ENCODE measurements around the gene LYST.
"Not testable (repeated sequence)": the region's sequence is repeated elsewhere in the genome, so short reads cannot be mapped to it uniquely, and the experiment has no call there.

LYST gene

GRCh38 chr1:235851939-235852338, 14.8 kb downstream of the LYST start:
- TF ChIP-seq SP1 (IDR thresholded peaks at IDR 0.05) = no peak
- TF ChIP-seq ARNT (IDR thresholded peaks at IDR 0.05) = no peak
- no peak for TF ChIP-seq PKNOX1 (IDR thresholded peaks at IDR 0.05)
- no peak for TF ChIP-seq L3MBTL2 (conservative IDR thresholded peaks at IDR 0.05)
- no peak for TF ChIP-seq NFRKB (IDR thresholded peaks at IDR 0.05)
- no peak for TF ChIP-seq LEF1 (IDR thresholded peaks at IDR 0.05; ENCODE audit: borderline replicate concordance)
- TF ChIP-seq ELF4 (IDR thresholded peaks at IDR 0.05) = no peak
- no peak for TF ChIP-seq TARDBP (IDR thresholded peaks at IDR 0.05)
- no peak for TF ChIP-seq FOXA1 (IDR thresholded peaks at IDR 0.05)
- TF ChIP-seq BHLHE40 (IDR thresholded peaks at IDR 0.05; ENCODE audit: borderline replicate concordance) = no peak
- TF ChIP-seq SUZ12 (IDR thresholded peaks at IDR 0.05) = no peak
- no peak for TF ChIP-seq CTBP1 (IDR thresholded peaks at IDR 0.05; ENCODE audit: borderline replicate concordance)
- TF ChIP-seq FOXM1 (IDR thresholded peaks at IDR 0.05; ENCODE audit: borderline replicate concordance) = no peak
- no peak for TF ChIP-seq ZNF384 (IDR thresholded peaks at IDR 0.05)
- TF ChIP-seq HDGF (IDR thresholded peaks at IDR 0.05; ENCODE audit: borderline replicate concordance) = no peak
- no peak for TF ChIP-seq FOXK2 (IDR thresholded peaks at IDR 0.05)
- CTCF ChIA-PET = interaction anchor here (1.7 kb wide), 1 partner anchor 9 kb away, joined by 7 read pairs; no protein-coding TSS in a partner anchor

GRCh38 chr1:235848251-235848650, 18.5 kb downstream of the LYST start:
- CTCF ChIA-PET = interaction anchor here (0.6 kb wide), 1 partner anchor 21 kb away, joined by 3 read pairs; no protein-coding TSS in a partner anchor
- POLR2A ChIA-PET; DNase-seq (ENCODE audit: extremely low spot score): not testable (repeated sequence)

More at GRCh38 chr1:235851939-235852338, 14.8 kb downstream of the LYST start:
- POLR2A ChIA-PET = no interaction called here
- no peak for DNase-seq (ENCODE audit: extremely low spot score)

GRCh38 chr1:235845656-235846107, 21.0 kb downstream of the LYST start:
- not testable (repeated sequence) for DNase-seq (ENCODE audit: extremely low spot score)
- ChIA-PET POLR2A (interaction anchor here (1.1 kb wide), 1 partner anchor 126 kb away, joined by 3 read pairs; no protein-coding TSS in a partner anchor), CTCF (interaction anchor here (1.0 kb wide), 1 partner anchor 17 kb away, joined by 3 read pairs; no protein-coding TSS in a partner anchor)

GRCh38 chr1:235844776-235845175, 21.9 kb downstream of the LYST start:
- TF ChIP-seq FOXK2 (IDR thresholded peaks at IDR 0.05) (no peak), PKNOX1 (IDR thresholded peaks at IDR 0.05) (no peak), BHLHE40 (IDR thresholded peaks at IDR 0.05; ENCODE audit: borderline replicate concordance) (no peak), SUZ12 (IDR thresholded peaks at IDR 0.05) (no peak), ZNF384 (IDR thresholded peaks at IDR 0.05) (no peak), ARNT (IDR thresholded peaks at IDR 0.05) (no peak), TARDBP (IDR thresholded peaks at IDR 0.05) (no peak), ELF4 (IDR thresholded peaks at IDR 0.05) (no peak), HDGF (IDR thresholded peaks at IDR 0.05; ENCODE audit: borderline replicate concordance) (no peak), NFRKB (IDR thresholded peaks at IDR 0.05) (no peak)
- CTCF ChIA-PET = interaction anchor here (0.9 to 1.0 kb wide), 2 partner anchors 18 to 96 kb away, joined by 3 read pairs; no protein-coding TSS in a partner anchor
- POLR2A ChIA-PET = interaction anchor here (1.1 kb wide), 1 partner anchor 127 kb away, joined by 3 read pairs; no protein-coding TSS in a partner anchor
- no peak for DNase-seq (ENCODE audit: extremely low spot score)

- CTCF ChIA-PET = interaction anchor here (0.6 to 3.6 kb wide), 22 partner anchors 9 to 339 kb away, joined by 3 to 25 read pairs (median 5); partner anchors contain the start of genes B3GALNT2 and LYST
- peak; percentile 50 for DNase-seq (ENCODE audit: extremely low spot score)
- POLR2A ChIA-PET = interaction anchor here (1.1 kb wide), 1 partner anchor 339 kb away, joined by 3 read pairs; the partner anchor contains the start of gene B3GALNT2
- peak; percentile 60 for TF ChIP-seq PKNOX1 (IDR thresholded peaks at IDR 0.05)
- TF ChIP-seq HDGF (IDR thresholded peaks at IDR 0.05; ENCODE audit: borderline replicate concordance) = no peak
These were observed 23.2 kb downstream of the LYST start for GRCh38 chr1:235843461-235843961.

- no peak for DNase-seq (ENCODE audit: extremely low spot score)
- CTCF ChIA-PET = interaction anchor here (1.0 to 3.6 kb wide), 9 partner anchors 8 to 241 kb away, joined by 3 to 25 read pairs (median 5); no protein-coding TSS in a partner anchor
- POLR2A ChIA-PET = interaction anchor here (0.6 kb wide), 1 partner anchor 69 kb away, joined by 3 read pairs; no protein-coding TSS in a partner anchor
- TF ChIP-seq FOXK2 (IDR thresholded peaks at IDR 0.05) (no peak), ZNF384 (IDR thresholded peaks at IDR 0.05) (no peak), NFRKB (IDR thresholded peaks at IDR 0.05) (no peak), FOXM1 (IDR thresholded peaks at IDR 0.05; ENCODE audit: borderline replicate concordance) (no peak), BHLHE40 (IDR thresholded peaks at IDR 0.05; ENCODE audit: borderline replicate concordance) (no peak), PKNOX1 (IDR thresholded peaks at IDR 0.05) (no peak), SP1 (IDR thresholded peaks at IDR 0.05) (no peak)
These were observed 24.7 kb downstream of the LYST start for GRCh38 chr1:235841938-235842545.
